ENCODE results near the gene HSD11B1.

HSD11B1 gene

GRCh38 chr1:209767096-209767495 is 62.5 kb downstream of the HSD11B1 start:
- Histone ChIP-seq H3K9me3 (ENCODE audit: low read length) (no peaks in the 10 kb centered on the region), H3K27me3 (ENCODE audit: insufficient read depth, low read length) (no peaks in the 10 kb centered on the region), H3K36me3 (ENCODE audit: insufficient read depth, low read length) (no peaks in the 10 kb centered on the region), H3K79me2 (ENCODE audit: insufficient read depth, low read length) (no peaks in the 10 kb centered on the region), H2AFZ (ENCODE audit: low read length) (no peak overlapping the region), H4K20me1 (ENCODE audit: insufficient read depth, low read length) (no peaks in the 10 kb centered on the region), H3K9me2 (ENCODE audit: low read depth, low read length) (no peaks in the 10 kb centered on the region), H3K4me1 (ENCODE audit: insufficient read depth, low read length, severe bottlenecking) (peaks cover 9% of the 10 kb centered on the region), H3K4me3 (ENCODE audit: low read depth, low read length, poor library complexity, severe bottlenecking) (no peak overlapping the region), H3K9ac (ENCODE audit: low read length) (no peak overlapping the region), H3K27ac (ENCODE audit: low read depth, low read length, poor library complexity, severe bottlenecking) (no peak overlapping the region), H3K4me2 (ENCODE audit: low read length) (no peak overlapping the region), H3F3A (ENCODE audit: insufficient read depth, low read length) (no peaks in the 10 kb centered on the region)
- TF ChIP-seq EZH2 (IDR thresholded peaks at IDR 0.05; ENCODE audit: borderline replicate concordance, low read length) (no peak), CTCF (IDR thresholded peaks at IDR 0.05; ENCODE audit: low read length) (no peak)

- Histone ChIP-seq H3K79me2 (ENCODE audit: insufficient read depth, low read length) (no peaks in the 10 kb centered on the region), H3K4me2 (ENCODE audit: low read length) (no peak overlapping the region), H3K9me3 (ENCODE audit: low read length) (no peaks in the 10 kb centered on the region), H3K36me3 (ENCODE audit: insufficient read depth, low read length) (no peaks in the 10 kb centered on the region), H3K27ac (ENCODE audit: low read depth, low read length, poor library complexity, severe bottlenecking) (no peak overlapping the region), H3K27me3 (ENCODE audit: insufficient read depth, low read length) (no peaks in the 10 kb centered on the region), H3K9me2 (ENCODE audit: low read depth, low read length) (no peaks in the 10 kb centered on the region), H3K9ac (ENCODE audit: low read length) (no peak overlapping the region), H3K4me3 (ENCODE audit: low read depth, low read length, poor library complexity, severe bottlenecking) (no peak overlapping the region), H3K4me1 (ENCODE audit: insufficient read depth, low read length, severe bottlenecking) (peaks cover 9% of the 10 kb centered on the region), H3F3A (ENCODE audit: insufficient read depth, low read length) (no peaks in the 10 kb centered on the region), H2AFZ (ENCODE audit: low read length) (no peak overlapping the region), H4K20me1 (ENCODE audit: insufficient read depth, low read length) (no peaks in the 10 kb centered on the region)
- TF ChIP-seq EZH2 (IDR thresholded peaks at IDR 0.05; ENCODE audit: borderline replicate concordance, low read length) (no peak), CTCF (IDR thresholded peaks at IDR 0.05; ENCODE audit: low read length) (no peak)
Measured at GRCh38 chr1:209767706-209768105, 63.1 kb downstream of the HSD11B1 start.

DNA sequence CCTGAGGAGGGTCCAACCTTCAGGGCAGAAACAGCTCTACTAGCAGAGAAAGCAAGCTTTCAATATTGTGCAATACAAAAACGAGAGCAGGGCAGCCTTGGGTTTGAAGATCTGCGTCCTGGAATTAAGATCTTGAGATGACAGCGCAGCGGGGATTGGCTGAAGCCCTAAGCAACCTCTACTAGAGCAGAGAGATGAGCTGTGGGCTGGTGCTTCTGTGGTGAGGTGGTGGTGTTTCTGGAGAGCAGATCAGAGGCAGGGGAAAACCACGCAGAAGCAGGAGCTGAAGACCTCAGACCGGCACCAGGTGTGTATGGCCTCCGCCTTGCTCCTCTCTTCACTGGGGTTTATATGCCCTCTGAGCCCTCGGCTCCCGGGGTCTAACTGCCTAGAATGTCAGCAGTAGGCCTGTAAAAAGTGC is 63.7 kb downstream of the HSD11B1 start:
- no peaks in the 10 kb centered on the region for H4K20me1 ChIP-seq (ENCODE audit: insufficient read depth, low read length)
- H3K4me1 ChIP-seq (ENCODE audit: insufficient read depth, low read length, severe bottlenecking): peaks cover 9% of the 10 kb centered on the region
- no peak overlapping the region for H3K4me3 ChIP-seq (ENCODE audit: low read depth, low read length, poor library complexity, severe bottlenecking)
- H2AFZ ChIP-seq (ENCODE audit: low read length): no peak overlapping the region
- H3K27ac ChIP-seq (ENCODE audit: low read depth, low read length, poor library complexity, severe bottlenecking): no peak overlapping the region
- no peaks in the 10 kb centered on the region for H3K9me3 ChIP-seq (ENCODE audit: low read length)
- no peak overlapping the region for H3K4me2 ChIP-seq (ENCODE audit: low read length)
- no peak overlapping the region for H3K9ac ChIP-seq (ENCODE audit: low read length)
- H3F3A ChIP-seq (ENCODE audit: insufficient read depth, low read length): no peaks in the 10 kb centered on the region
- H3K36me3 ChIP-seq (ENCODE audit: insufficient read depth, low read length): no peaks in the 10 kb centered on the region
- TF ChIP-seq EZH2 (IDR thresholded peaks at IDR 0.05; ENCODE audit: borderline replicate concordance, low read length) (no peak), CTCF (IDR thresholded peaks at IDR 0.05; ENCODE audit: low read length) (no peak)
- H3K79me2 ChIP-seq (ENCODE audit: insufficient read depth, low read length): no peaks in the 10 kb centered on the region
- no peaks in the 10 kb centered on the region for H3K27me3 ChIP-seq (ENCODE audit: insufficient read depth, low read length)
- no peaks in the 10 kb centered on the region for H3K9me2 ChIP-seq (ENCODE audit: low read depth, low read length)
